Measurements from ENCODE around the gene MOB3A. TPM values are rescaled to one million over a fixed set of nuclear protein-coding genes. Genes with fewer than 3 reads are reported as not detected.

The MOB3A gene
- total and polyA plus RNA-seq, 2 experiments from 2014 or later, result 2.9 to 5.9 TPM

DNA sequence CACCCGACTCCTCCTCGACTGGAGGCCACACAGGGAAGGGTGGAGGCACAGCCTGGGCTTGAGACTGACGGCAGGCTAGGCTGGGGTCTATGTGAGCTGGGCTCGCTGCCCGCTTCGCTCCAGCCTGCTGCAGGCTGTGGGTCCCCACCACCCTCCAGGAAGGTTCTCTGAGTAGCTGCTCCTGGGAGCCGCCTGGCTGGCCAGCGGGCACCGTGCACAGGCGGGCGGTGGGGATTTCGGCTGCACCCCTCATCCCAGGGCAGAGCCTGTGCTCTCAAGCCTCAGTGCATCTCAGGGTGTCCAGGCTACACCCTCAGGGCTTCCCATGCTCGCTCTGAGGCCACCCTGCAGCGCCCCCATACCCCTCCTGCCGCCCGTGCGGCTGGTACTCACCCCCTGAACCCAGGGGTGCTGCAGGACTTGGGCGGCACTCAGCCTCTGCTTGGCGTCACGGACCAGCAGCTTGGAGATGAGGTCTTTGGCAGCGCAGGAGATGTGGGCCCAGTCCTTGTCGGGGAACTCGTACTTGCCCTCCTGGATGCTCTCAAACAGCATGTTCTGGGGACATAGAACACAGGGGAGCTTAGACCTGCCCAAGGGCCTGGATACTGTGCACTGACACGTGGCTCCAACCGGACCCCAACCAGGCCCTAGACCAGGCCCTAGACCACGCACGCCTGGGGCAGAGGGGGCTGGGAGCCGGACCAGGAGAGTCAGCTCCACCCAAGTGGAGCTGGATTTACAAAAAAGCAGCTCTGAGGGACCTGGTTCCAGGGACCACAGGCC is 55.3 kb downstream of the MOB3A start:
- Mint-ChIP-seq H3K4me3 (no peak overlapping the region; the same call in 2 of the 3 replicates), H3K27me3 (ENCODE audit: insufficient read depth, low read depth, poor library complexity) (peaks cover 18% of the 10 kb centered on the region), H3K36me3 (ENCODE audit: low read depth) (peaks cover 20% of the 10 kb centered on the region; the same call in 2 of the 3 replicates), H3K9me3 (peaks cover 7% of the 10 kb centered on the region; the same call in 2 of the 3 replicates), H3K27ac (no peak overlapping the region; the same call in 1 of the 2 replicates), H3K4me1 (peaks cover 9% of the 10 kb centered on the region; the same call in 2 of the 3 replicates)
- Histone ChIP-seq H3K27me3 (ENCODE audit: insufficient read depth) (no peaks in the 10 kb centered on the region), H3K4me3 (no peak overlapping the region), H2AFZ (no peak overlapping the region), H3K4me2 (peak overlapping the region; percentile 80; the same call in 1 of the 2 replicates), H3F3A (replicated peaks; ENCODE audit: low read depth) (peaks cover 31% of the 10 kb centered on the region), H3K36me3 (ENCODE audit: insufficient read depth) (peaks cover 8% of the 10 kb centered on the region; the same call in 1 of the 2 replicates), H3K9me2 (ENCODE audit: insufficient read depth) (no peaks in the 10 kb centered on the region), H3K4me1 (ENCODE audit: insufficient read depth) (peaks cover 15% of the 10 kb centered on the region), H3K27ac (ENCODE audit: low read depth) (peak overlapping the region; percentile 90), H3K79me2 (replicated peaks; ENCODE audit: insufficient read depth) (0 out of 2 replicates have a peak, but pooled peaks cover 3% of the 10 kb centered on the region), H4K20me1 (replicated peaks; ENCODE audit: insufficient read depth) (peaks cover 6% of the 10 kb centered on the region)
- TF ChIP-seq EZH2 (IDR thresholded peaks at IDR 0.05; ENCODE audit: low read depth, unreplicated experiment) (no peak), ZNF114 (CRISPR knock-in tag; IDR thresholded peaks at IDR 0.05) (no peak), CREB1 (CRISPR knock-in tag; IDR thresholded peaks at IDR 0.05; ENCODE audit: low read depth) (no peak), STAT1 (IDR thresholded peaks at IDR 0.05; ENCODE audit: unreplicated experiment) (no peak), JUNB (IDR thresholded peaks at IDR 0.05; ENCODE audit: unreplicated experiment) (no peak)
- TF ChIP-seq, protein P1, sequence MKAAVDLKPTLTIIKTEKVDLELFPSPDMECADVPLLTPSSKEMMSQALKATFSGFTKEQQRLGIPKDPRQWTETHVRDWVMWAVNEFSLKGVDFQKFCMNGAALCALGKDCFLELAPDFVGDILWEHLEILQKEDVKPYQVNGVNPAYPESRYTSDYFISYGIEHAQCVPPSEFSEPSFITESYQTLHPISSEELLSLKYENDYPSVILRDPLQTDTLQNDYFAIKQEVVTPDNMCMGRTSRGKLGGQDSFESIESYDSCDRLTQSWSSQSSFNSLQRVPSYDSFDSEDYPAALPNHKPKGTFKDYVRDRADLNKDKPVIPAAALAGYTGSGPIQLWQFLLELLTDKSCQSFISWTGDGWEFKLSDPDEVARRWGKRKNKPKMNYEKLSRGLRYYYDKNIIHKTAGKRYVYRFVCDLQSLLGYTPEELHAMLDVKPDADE (IDR thresholded peaks at IDR 0.05), result no peak
- TF ChIP-seq, protein P2, sequence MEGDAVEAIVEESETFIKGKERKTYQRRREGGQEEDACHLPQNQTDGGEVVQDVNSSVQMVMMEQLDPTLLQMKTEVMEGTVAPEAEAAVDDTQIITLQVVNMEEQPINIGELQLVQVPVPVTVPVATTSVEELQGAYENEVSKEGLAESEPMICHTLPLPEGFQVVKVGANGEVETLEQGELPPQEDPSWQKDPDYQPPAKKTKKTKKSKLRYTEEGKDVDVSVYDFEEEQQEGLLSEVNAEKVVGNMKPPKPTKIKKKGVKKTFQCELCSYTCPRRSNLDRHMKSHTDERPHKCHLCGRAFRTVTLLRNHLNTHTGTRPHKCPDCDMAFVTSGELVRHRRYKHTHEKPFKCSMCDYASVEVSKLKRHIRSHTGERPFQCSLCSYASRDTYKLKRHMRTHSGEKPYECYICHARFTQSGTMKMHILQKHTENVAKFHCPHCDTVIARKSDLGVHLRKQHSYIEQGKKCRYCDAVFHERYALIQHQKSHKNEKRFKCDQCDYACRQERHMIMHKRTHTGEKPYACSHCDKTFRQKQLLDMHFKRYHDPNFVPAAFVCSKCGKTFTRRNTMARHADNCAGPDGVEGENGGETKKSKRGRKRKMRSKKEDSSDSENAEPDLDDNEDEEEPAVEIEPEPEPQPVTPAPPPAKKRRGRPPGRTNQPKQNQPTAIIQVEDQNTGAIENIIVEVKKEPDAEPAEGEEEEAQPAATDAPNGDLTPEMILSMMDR (conservative IDR thresholded peaks at IDR 0.05; ENCODE audit: low read depth in 2 of 2), result no peak
- TF ChIP-seq, protein P3, sequence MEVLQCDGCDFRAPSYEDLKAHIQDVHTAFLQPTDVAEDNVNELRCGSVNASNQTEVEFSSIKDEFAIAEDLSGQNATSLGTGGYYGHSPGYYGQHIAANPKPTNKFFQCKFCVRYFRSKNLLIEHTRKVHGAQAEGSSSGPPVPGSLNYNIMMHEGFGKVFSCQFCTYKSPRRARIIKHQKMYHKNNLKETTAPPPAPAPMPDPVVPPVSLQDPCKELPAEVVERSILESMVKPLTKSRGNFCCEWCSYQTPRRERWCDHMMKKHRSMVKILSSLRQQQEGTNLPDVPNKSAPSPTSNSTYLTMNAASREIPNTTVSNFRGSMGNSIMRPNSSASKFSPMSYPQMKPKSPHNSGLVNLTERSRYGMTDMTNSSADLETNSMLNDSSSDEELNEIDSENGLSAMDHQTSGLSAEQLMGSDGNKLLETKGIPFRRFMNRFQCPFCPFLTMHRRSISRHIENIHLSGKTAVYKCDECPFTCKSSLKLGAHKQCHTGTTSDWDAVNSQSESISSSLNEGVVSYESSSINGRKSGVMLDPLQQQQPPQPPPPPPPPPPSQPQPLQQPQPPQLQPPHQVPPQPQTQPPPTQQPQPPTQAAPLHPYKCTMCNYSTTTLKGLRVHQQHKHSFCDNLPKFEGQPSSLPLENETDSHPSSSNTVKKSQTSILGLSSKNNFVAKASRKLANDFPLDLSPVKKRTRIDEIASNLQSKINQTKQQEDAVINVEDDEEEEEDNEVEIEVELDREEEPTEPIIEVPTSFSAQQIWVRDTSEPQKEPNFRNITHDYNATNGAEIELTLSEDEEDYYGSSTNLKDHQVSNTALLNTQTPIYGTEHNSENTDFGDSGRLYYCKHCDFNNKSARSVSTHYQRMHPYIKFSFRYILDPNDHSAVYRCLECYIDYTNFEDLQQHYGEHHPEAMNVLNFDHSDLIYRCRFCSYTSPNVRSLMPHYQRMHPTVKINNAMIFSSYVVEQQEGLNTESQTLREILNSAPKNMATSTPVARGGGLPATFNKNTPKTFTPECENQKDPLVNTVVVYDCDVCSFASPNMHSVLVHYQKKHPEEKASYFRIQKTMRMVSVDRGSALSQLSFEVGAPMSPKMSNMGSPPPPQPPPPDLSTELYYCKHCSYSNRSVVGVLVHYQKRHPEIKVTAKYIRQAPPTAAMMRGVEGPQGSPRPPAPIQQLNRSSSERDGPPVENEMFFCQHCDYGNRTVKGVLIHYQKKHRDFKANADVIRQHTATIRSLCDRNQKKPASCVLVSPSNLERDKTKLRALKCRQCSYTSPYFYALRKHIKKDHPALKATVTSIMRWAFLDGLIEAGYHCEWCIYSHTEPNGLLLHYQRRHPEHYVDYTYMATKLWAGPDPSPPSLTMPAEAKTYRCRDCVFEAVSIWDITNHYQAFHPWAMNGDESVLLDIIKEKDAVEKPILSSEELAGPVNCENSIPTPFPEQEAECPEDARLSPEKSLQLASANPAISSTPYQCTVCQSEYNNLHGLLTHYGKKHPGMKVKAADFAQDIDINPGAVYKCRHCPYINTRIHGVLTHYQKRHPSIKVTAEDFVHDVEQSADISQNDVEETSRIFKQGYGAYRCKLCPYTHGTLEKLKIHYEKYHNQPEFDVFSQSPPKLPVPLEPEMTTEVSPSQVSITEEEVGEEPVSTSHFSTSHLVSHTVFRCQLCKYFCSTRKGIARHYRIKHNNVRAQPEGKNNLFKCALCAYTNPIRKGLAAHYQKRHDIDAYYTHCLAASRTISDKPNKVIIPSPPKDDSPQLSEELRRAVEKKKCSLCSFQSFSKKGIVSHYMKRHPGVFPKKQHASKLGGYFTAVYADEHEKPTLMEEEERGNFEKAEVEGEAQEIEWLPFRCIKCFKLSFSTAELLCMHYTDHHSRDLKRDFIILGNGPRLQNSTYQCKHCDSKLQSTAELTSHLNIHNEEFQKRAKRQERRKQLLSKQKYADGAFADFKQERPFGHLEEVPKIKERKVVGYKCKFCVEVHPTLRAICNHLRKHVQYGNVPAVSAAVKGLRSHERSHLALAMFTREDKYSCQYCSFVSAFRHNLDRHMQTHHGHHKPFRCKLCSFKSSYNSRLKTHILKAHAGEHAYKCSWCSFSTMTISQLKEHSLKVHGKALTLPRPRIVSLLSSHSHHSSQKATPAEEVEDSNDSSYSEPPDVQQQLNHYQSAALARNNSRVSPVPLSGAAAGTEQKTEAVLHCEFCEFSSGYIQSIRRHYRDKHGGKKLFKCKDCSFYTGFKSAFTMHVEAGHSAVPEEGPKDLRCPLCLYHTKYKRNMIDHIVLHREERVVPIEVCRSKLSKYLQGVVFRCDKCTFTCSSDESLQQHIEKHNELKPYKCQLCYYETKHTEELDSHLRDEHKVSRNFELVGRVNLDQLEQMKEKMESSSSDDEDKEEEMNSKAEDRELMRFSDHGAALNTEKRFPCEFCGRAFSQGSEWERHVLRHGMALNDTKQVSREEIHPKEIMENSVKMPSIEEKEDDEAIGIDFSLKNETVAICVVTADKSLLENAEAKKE (CRISPR knock-in tag; IDR thresholded peaks at IDR 0.05), result no peak
- DNase-seq (ENCODE audit: low spot score), result no peak
- no peak for ATAC-seq
